ENCODE results near the gene UNC93A.

- no peak for TF ChIP-seq EP300 (IDR thresholded peaks at IDR 0.05)
- TF ChIP-seq, protein P1, sequence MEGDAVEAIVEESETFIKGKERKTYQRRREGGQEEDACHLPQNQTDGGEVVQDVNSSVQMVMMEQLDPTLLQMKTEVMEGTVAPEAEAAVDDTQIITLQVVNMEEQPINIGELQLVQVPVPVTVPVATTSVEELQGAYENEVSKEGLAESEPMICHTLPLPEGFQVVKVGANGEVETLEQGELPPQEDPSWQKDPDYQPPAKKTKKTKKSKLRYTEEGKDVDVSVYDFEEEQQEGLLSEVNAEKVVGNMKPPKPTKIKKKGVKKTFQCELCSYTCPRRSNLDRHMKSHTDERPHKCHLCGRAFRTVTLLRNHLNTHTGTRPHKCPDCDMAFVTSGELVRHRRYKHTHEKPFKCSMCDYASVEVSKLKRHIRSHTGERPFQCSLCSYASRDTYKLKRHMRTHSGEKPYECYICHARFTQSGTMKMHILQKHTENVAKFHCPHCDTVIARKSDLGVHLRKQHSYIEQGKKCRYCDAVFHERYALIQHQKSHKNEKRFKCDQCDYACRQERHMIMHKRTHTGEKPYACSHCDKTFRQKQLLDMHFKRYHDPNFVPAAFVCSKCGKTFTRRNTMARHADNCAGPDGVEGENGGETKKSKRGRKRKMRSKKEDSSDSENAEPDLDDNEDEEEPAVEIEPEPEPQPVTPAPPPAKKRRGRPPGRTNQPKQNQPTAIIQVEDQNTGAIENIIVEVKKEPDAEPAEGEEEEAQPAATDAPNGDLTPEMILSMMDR (IDR thresholded peaks at IDR 0.05) = no peak
- no peak for TF ChIP-seq POLR2AphosphoS5 (IDR thresholded peaks at IDR 0.05)
- TF ChIP-seq POLR2A (IDR thresholded peaks at IDR 0.05; ENCODE audit: low read depth) = no peak
These were observed 15.4 kb downstream of the UNC93A start for GRCh38 chr6:167306401-167306998.
